ENCODE results near the gene NLGN4Y.

NLGN4Y gene

GRCh38 chrY:14524272-14525231, at the start of gene NLGN4Y:
NLGN4Y (plus strand) TSS chrY:14524529; CDS start chrY:14622120, 97,591 bp downstream.
- no peak for DNase-seq (ENCODE audit: low read depth in 2 of 2, low spot score in 1 of 2)

- no peak for DNase-seq (ENCODE audit: low read depth in 2 of 2, low spot score in 1 of 2)
These were observed 38.4 kb upstream of the NLGN4Y start for GRCh38 chrY:14485935-14486334.

- no peak for DNase-seq (ENCODE audit: low read depth in 2 of 2, low spot score in 1 of 2)
These were observed 34.1 kb upstream of the NLGN4Y start for GRCh38 chrY:14490226-14490625.

- DNase-seq (ENCODE audit: low read depth in 2 of 2, low spot score in 1 of 2), result no peak
These were observed 26.3 kb upstream of the NLGN4Y start for GRCh38 chrY:14498071-14498470.

GRCh38 chrY:14504592-14504991, 19.7 kb upstream of the NLGN4Y start:
- no peak for DNase-seq (ENCODE audit: low read depth in 2 of 2, low spot score in 1 of 2)

GRCh38 chrY:14522379-14522950, 1.9 kb upstream of the NLGN4Y start:
- DNase-seq (ENCODE audit: low read depth in 2 of 2, low spot score in 1 of 2), result no peak

- DNase-seq (ENCODE audit: low read depth in 2 of 2, low spot score in 1 of 2), result no peak
These were observed 648 bp upstream of the NLGN4Y start for GRCh38 chrY:14523491-14524271.

- no peak for DNase-seq (ENCODE audit: low read depth in 2 of 2, low spot score in 1 of 2)
These were observed 986 bp downstream of the NLGN4Y start for GRCh38 chrY:14525315-14525714.

GRCh38 chrY:14528361-14528760, 4.0 kb downstream of the NLGN4Y start:
- DNase-seq (ENCODE audit: low read depth in 2 of 2, low spot score in 1 of 2), result no peak

GRCh38 chrY:14536703-14537102, 12.4 kb downstream of the NLGN4Y start:
- no peak for DNase-seq (ENCODE audit: low read depth in 2 of 2, low spot score in 1 of 2)

- no peak for DNase-seq (ENCODE audit: low read depth in 2 of 2, low spot score in 1 of 2)
These were observed 19.2 kb downstream of the NLGN4Y start for GRCh38 chrY:14543506-14543905.

GRCh38 chrY:14581294-14581693, 57.0 kb downstream of the NLGN4Y start:
- DNase-seq (ENCODE audit: low read depth in 2 of 2, low spot score in 1 of 2), result no peak

GRCh38 chrY:14586725-14587124, 62.4 kb downstream of the NLGN4Y start:
- DNase-seq (ENCODE audit: low read depth in 2 of 2, low spot score in 1 of 2), result no peak

- no peak for DNase-seq (ENCODE audit: low read depth in 2 of 2, low spot score in 1 of 2)
These were observed 77.0 kb downstream of the NLGN4Y start for GRCh38 chrY:14601372-14601771.

GRCh38 chrY:14617625-14618024, 93.3 kb downstream of the NLGN4Y start:
- no peak for DNase-seq (ENCODE audit: low read depth in 2 of 2, low spot score in 1 of 2)

- no peak for DNase-seq (ENCODE audit: low read depth in 2 of 2, low spot score in 1 of 2)
These were observed 94.2 kb downstream of the NLGN4Y start for GRCh38 chrY:14618513-14618912.

GRCh38 chrY:14628208-14628607, 103.9 kb downstream of the NLGN4Y start:
- DNase-seq (ENCODE audit: low read depth in 2 of 2, low spot score in 1 of 2), result no peak

- DNase-seq (ENCODE audit: low read depth in 2 of 2, low spot score in 1 of 2), result no peak
These were observed 107.3 kb downstream of the NLGN4Y start for GRCh38 chrY:14631676-14632075.

- no peak for DNase-seq (ENCODE audit: low read depth in 2 of 2, low spot score in 1 of 2)
These were observed 109.4 kb downstream of the NLGN4Y start for GRCh38 chrY:14633718-14634117.

- DNase-seq (ENCODE audit: low read depth in 2 of 2, low spot score in 1 of 2), result no peak
These were observed 110.6 kb downstream of the NLGN4Y start for GRCh38 chrY:14634954-14635353.

- no peak for DNase-seq (ENCODE audit: low read depth in 2 of 2, low spot score in 1 of 2)
These were observed 113.2 kb downstream of the NLGN4Y start for GRCh38 chrY:14637551-14637950.

- DNase-seq (ENCODE audit: low read depth in 2 of 2, low spot score in 1 of 2), result no peak
These were observed 117.5 kb downstream of the NLGN4Y start for GRCh38 chrY:14641853-14642252.

Measured in stimulated activated CD8-positive, alpha-beta memory T cell treated with anti-CD3 and anti-CD28 coated beads, Interleukin-4, amount 100 ng/mL, for 1 hour (primary cell).